Cerebellar cortex (tissue), 1 donor: ENCODE data around the gene SRSF2.
A peak's percentile ranks its signal among the peaks of the same experiment; 100 is the strongest.
"Not testable (repeated sequence)": the region's sequence is repeated elsewhere in the genome, so short reads cannot be mapped to it uniquely, and the experiment has no call there.

ENCODE experiments used
- DNase-seq: peaks from one replicate; pipeline ENCODE4 v3.0.0-alpha.2; 2015; ENCODE audit warnings: low spot score

SRSF2 gene

GRCh38 chr17:76738468-76738850, 1.3 kb upstream of the SRSF2 start:
- peak; percentile 26 for DNase-seq

- DNase-seq: peak; percentile 87
Observed at GRCh38 chr17:76737676-76738467, 741 bp upstream of the SRSF2 start, which contains the start of gene MFSD11. MFSD11 (plus strand) TSS chr17:76738119; CDS start chr17:76738353, 234 bp downstream.

- DNase-seq: peak; percentile 42
Observed at GRCh38 chr17:76736349-76737081, 616 bp downstream of the SRSF2 start.

GRCh38 chr17:76735586-76736348, 1.4 kb downstream of the SRSF2 start:
- DNase-seq: no peak

GRCh38 chr17:76735006-76735405, 2.1 kb downstream of the SRSF2 start:
- no peak for DNase-seq

- DNase-seq: no peak
Observed at GRCh38 chr17:76734080-76734840, 2.9 kb downstream of the SRSF2 start.

- no peak for DNase-seq
Observed at GRCh38 chr17:76733618-76733957, 3.5 kb downstream of the SRSF2 start.

- DNase-seq: no peak
Observed at GRCh38 chr17:76732734-76733617, 4.2 kb downstream of the SRSF2 start.

GRCh38 chr17:76731800-76732733, 5.1 kb downstream of the SRSF2 start:
- DNase-seq: not testable (repeated sequence)

- no peak for DNase-seq
Observed at GRCh38 chr17:76727745-76728456, 9.2 kb downstream of the SRSF2 start.

- DNase-seq: peak; percentile 62
Observed at GRCh38 chr17:76726776-76727718, 10.1 kb downstream of the SRSF2 start, which contains the start of gene METTL23. METTL23 (plus strand) TSS chr17:76726839; CDS start chr17:76729711, 2,872 bp downstream.

GRCh38 chr17:76726231-76726775, 10.8 kb downstream of the SRSF2 start, which contains the start of gene JMJD6:
JMJD6 (minus strand) TSS chr17:76726606; CDS start chr17:76726475, 131 bp downstream.
- DNase-seq: peak; percentile 96

GRCh38 chr17:76725580-76726230, 11.4 kb downstream of the SRSF2 start:
- no peak for DNase-seq

- DNase-seq: no peak
Observed at GRCh38 chr17:76723812-76724211, 13.3 kb downstream of the SRSF2 start.

- not testable (repeated sequence) for DNase-seq
Observed at GRCh38 chr17:76722977-76723376, 14.2 kb downstream of the SRSF2 start.

GRCh38 chr17:76722279-76722678, 14.9 kb downstream of the SRSF2 start:
- DNase-seq: no peak

GRCh38 chr17:76721463-76721862, 15.7 kb downstream of the SRSF2 start:
- DNase-seq: no peak
